ENCODE data around the gene TMEM238.

The TMEM238 gene

DNA sequence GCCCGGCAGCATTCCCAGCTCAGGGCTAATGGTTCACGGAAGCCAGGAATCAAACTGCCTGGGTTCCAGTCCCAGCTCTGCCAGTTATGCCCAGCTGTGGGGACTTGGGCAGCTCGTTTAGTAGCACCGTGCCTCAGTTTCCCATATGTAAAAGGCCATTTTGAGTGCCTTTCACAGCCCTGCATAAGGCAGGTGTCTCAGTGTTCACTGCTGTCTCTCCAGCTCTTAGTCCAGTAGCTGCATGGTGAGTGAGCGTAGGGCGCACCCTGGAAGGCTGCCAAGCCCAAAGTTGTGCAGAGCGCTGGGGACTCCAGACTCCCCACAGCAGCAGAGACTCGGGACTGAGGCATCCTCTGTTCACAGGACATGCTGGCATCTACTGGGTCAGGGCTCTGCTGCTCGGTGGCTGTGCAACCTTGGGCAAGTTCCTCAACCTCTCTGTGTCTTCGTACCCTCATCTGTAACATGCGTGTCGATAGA, 7.1 kb upstream of the TMEM238 start:
- Mint-ChIP-seq H3K27me3 (no peaks in the 10 kb centered on the region), H3K36me3 (peaks cover 36 to 57% of the 10 kb centered on the region in 2 donors), H3K4me1 (peaks cover 28 to 57% of the 10 kb centered on the region in 2 donors), H3K9me3 (no peaks in the 10 kb centered on the region), H3K27ac (no peak overlapping the region), H3K4me3 (no peak overlapping the region)
- no peak for DNase-seq
- ATAC-seq (replicated peaks): peak in 1 of 2 donors; percentile 8

DNA sequence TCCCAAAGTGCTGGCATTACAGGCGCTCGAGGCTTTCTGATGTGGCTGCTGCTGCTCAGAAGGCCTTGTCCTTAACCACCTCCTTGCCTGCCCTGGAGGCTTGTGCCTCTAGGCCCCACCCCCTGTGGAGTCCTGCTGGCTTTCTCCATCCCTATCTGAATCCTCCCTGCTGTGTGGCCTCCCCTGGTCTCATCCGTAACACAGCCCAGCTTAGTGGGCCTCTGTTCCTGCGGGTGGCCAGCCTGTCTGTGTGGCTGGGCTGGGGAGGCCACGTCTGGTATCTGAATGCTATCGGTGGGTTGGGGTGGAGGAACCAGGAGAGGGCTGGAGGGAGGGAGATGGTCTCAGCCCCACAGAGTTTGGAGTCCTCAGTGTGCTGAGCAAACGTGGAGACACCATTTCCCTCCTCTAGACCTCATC, 6.4 kb upstream of the TMEM238 start:
- no peak for ATAC-seq (replicated peaks)
- Mint-ChIP-seq H3K4me3 (no peak overlapping the region), H3K4me1 (peaks cover 33 to 57% of the 10 kb centered on the region in 2 donors), H3K9me3 (no peaks in the 10 kb centered on the region), H3K27ac (peak overlapping the region; percentile 87), H3K36me3 (peaks cover 43 to 64% of the 10 kb centered on the region in 2 donors), H3K27me3 (no peaks in the 10 kb centered on the region)
- DNase-seq: no peak

DNA sequence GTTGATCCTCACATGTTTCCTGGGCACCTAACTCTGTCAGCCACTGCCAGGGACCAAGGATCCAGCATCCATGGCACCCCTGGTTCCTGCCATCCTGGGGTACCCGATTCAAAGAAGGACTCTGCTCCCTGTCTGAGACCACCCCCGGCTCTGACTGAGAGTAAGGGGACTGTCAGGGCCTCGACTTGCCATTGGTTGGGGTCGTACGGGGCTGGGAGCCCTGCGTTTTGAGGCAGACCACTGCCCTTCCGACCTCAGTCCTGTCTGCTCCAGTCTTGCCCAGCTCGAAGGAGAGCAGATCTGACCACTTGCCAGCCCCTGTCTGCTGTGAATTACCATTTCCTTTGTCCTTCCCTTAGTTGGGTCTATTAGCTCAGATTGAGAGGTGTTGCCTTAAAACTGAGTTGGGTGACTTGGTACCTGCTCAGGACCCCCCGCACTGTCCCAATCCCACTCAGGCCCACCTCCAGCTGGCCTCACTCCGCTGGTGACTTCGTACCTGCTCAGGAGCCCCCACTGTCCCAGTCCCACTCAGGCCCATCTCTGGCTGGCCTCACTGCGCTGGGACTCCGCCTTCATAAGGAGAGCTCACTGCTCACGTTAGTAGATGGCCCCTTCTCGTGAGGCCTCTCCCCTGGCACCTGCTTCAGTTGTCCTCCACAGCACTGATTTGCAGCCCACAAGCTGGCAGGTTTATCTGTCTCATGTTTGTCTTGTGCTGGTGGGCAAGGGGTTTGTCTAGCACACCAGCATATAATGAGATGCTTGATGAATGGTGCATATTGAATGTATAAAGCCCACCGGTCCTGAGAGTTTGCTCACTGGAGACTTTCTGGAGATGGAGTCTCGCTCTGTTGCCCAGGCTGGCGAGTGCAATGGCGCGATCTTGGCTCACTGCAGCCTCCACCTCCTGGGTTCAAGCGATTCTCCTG, 5.6 kb upstream of the TMEM238 start:
- H3K27ac Mint-ChIP-seq: peak overlapping the region; percentile 87
- ATAC-seq (replicated peaks) (no peak), DNase-seq (no peak)
- no peaks in the 10 kb centered on the region for H3K9me3 Mint-ChIP-seq
- peaks cover 43 to 64% of the 10 kb centered on the region in 2 donors for H3K36me3 Mint-ChIP-seq
- peak overlapping the region; percentile 58 to 66 for H3K4me3 Mint-ChIP-seq
- H3K27me3 Mint-ChIP-seq: no peaks in the 10 kb centered on the region
- peaks cover 36 to 62% of the 10 kb centered on the region in 2 donors for H3K4me1 Mint-ChIP-seq

- Mint-ChIP-seq H3K36me3 (peaks cover 42 to 58% of the 10 kb centered on the region in 2 donors), H3K27me3 (no peaks in the 10 kb centered on the region), H3K4me1 (peaks cover 41 to 67% of the 10 kb centered on the region in 2 donors), H3K9me3 (no peaks in the 10 kb centered on the region), H3K4me3 (peak overlapping the region; percentile 95 to 98), H3K27ac (peak overlapping the region; percentile 99)
- DNase-seq (no peak), ATAC-seq (replicated peaks) (no peak)
These were observed 3.8 kb upstream of the TMEM238 start for GRCh38 chr19:55387736-55388497.

DNA sequence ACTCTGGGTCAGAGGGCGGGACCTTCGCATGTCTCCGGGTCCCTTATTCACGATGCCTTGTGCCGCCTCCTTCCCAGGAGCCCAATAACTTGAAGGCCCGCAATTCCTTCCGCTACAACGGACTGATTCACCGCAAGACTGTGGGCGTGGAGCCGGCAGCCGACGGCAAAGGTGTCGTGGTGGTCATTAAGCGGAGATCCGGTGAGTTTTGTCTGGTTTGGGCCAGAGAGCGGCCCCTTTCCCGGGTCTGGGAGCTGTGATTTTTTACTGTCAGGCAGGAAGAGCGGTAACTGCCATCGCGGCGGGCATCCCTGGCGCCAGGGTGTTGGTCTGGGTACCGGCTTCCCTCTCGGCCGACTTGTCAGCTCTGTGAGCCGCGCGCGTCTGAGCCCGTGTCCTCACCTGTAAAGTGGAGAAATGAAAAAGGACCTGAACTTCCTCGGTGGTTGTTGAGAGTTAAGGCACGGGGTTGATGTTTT, 2.4 kb upstream of the TMEM238 start:
- peak overlapping the region; percentile 95 to 98 for H3K4me3 Mint-ChIP-seq
- DNase-seq (no peak), ATAC-seq (replicated peaks) (no peak)
- peaks cover 49 to 73% of the 10 kb centered on the region in 2 donors for H3K4me1 Mint-ChIP-seq
- peaks cover 46 to 58% of the 10 kb centered on the region in 2 donors for H3K36me3 Mint-ChIP-seq
- peak overlapping the region; percentile 99 for H3K27ac Mint-ChIP-seq
- H3K27me3 Mint-ChIP-seq: no peaks in the 10 kb centered on the region
- no peaks in the 10 kb centered on the region for H3K9me3 Mint-ChIP-seq

- Mint-ChIP-seq H3K27ac (peak within 1 kb of the TSS; percentile 99), H3K4me1 (peaks cover 49 to 73% of the 10 kb centered on the region in 2 donors), H3K9me3 (no peaks in the 10 kb centered on the region), H3K27me3 (no peaks in the 10 kb centered on the region), H3K4me3 (peak within 1 kb of the TSS; percentile 95 to 98), H3K36me3 (peaks cover 46 to 60% of the 10 kb centered on the region in 2 donors)
- peak; percentile 99 for DNase-seq
- ATAC-seq (replicated peaks): peak; percentile 77 to 80
These were observed 1.8 kb upstream of the TMEM238 start, which contains the start of gene RPL28 for GRCh38 chr19:55385724-55386492. TSS of gene RPL28 (plus strand) at chr19:55385932. CDS start at chr19:55386358, 426 bp downstream.

DNA sequence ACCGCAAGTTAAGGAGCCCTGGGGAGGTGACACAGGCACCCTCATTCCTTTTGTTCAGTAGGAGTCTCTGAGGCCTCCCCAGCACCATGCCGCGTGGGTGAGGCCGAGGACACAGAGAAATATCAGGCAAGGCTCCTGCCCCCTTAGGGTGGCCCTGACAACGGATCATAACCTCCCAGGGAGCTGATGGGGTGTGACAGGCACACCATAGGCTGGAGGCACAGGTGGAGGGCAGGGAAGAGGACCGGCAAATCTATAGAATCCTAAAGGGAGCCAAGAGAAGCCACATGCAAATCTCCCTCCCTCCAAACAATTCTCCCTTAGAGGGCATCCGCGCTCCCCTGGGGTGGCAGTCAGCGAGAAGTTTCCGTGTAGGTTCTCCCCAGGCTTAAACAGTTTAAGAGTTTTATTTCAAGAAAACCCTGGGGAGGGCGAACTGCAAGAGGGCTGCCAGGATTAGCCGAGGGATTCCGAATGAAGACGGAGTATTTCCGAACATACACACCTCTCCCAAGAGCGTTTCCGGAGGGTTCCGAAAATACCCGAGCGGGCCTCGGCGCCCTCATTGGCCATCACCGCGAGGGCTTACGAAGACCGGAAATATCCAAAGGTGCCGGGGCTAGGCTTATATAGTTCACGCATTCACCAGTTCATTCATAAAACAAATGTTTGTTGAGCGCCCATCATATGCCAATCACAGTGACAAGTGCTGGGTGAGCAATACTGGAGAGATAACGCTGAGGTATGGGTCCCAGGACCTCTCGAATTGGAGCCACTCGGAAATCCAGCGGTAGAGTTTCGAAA, 1.0 kb upstream of the TMEM238 start:
- Mint-ChIP-seq H3K27me3 (no peaks in the 10 kb centered on the region), H3K4me1 (peaks cover 45 to 66% of the 10 kb centered on the region in 2 donors), H3K4me3 (peak overlapping the region; percentile 95 to 98), H3K36me3 (peaks cover 39 to 52% of the 10 kb centered on the region in 2 donors), H3K27ac (peak overlapping the region; percentile 99), H3K9me3 (no peaks in the 10 kb centered on the region)
- ATAC-seq (replicated peaks) (peak; percentile 78 to 80), DNase-seq (peak; percentile 94)

DNA sequence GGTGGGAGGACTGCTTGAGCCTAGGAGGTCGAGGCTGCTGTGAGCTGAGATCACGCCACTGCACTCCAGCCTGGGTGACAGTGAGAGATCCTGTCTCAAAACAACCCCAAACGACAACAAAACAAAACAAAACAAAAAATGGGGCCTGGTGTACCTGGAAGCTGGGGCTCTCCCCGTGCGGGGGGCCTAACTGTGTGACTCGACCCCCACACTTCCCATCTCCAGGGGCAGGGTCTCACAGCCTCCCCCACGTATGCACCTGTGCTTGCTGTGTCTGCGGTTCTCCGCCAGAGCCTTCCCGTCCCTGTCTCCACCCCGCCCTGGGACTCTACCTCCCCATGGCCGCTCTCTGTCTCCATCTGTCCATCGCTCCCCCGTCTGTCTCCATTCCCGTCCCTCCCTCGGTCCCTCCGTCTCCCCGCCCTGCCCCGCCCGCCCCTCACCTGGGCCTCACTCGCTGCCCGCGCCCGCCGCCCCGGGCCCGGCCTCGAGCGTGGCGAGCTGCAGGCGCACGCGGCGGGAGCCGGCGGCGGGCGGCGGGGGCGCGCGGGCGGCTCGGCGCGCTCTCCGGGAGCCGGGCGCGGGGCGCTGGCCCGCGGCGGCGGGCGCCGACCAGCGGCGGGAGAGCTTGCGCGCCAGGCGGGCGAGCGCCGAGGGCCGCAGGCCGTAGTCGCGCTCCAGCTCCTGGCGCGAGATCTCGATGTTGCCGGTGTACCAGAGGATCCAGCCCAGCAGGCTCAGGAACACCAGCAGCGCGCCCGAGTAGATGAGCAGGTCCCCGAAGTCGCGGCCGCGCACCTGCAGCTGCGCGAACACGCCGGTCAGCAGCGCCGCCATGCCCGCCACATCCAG, 587 bp downstream of the TMEM238 start:
- Mint-ChIP-seq H3K27me3 (no peaks in the 10 kb centered on the region), H3K27ac (peak overlapping the region; percentile 91), H3K4me1 (peaks cover 35 to 50% of the 10 kb centered on the region in 2 donors), H3K9me3 (no peaks in the 10 kb centered on the region), H3K4me3 (peak overlapping the region; percentile 92 to 98), H3K36me3 (peaks cover 28 to 42% of the 10 kb centered on the region in 2 donors)
- DNase-seq (no peak), ATAC-seq (replicated peaks) (peak; percentile 30 to 32)

GRCh38 chr19:55382522-55383054, 1.5 kb downstream of the TMEM238 start:
- DNase-seq (no peak), ATAC-seq (replicated peaks) (no peak)
- H3K9me3 Mint-ChIP-seq: no peaks in the 10 kb centered on the region
- peaks cover 22 to 36% of the 10 kb centered on the region in 2 donors for H3K36me3 Mint-ChIP-seq
- H3K4me1 Mint-ChIP-seq: peaks cover 28 to 40% of the 10 kb centered on the region in 2 donors
- H3K4me3 Mint-ChIP-seq: peak overlapping the region; percentile 91 to 92
- H3K27me3 Mint-ChIP-seq: peaks cover 0 to 6% of the 10 kb centered on the region in 2 donors
- no peak overlapping the region for H3K27ac Mint-ChIP-seq

DNA sequence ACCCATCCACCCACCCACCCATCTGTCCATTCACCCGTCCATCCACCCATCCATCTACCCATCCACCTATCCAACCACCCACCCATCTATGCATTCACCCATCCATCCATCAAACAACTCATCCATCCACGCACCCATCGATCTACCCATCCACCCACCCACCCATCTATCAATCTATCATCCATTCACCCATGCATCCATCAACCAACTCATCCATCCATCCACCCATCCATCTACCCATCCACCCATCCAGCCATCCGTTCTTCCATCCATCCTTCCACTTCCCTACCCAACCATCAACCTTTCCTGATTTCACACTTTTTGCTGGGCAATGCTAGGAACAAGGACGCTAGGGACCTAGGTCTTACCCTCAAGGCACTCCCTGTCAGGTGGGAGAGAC, 2.1 kb downstream of the TMEM238 start:
- no peaks in the 10 kb centered on the region for H3K9me3 Mint-ChIP-seq
- no peak for DNase-seq
- H3K4me3 Mint-ChIP-seq: peak overlapping the region; percentile 59 to 92
- ATAC-seq (replicated peaks): no peak
- no peak overlapping the region for H3K27ac Mint-ChIP-seq
- H3K36me3 Mint-ChIP-seq: peaks cover 18 to 30% of the 10 kb centered on the region in 2 donors
- peaks cover 25 to 35% of the 10 kb centered on the region in 2 donors for H3K4me1 Mint-ChIP-seq
- peaks cover 0 to 8% of the 10 kb centered on the region in 2 donors for H3K27me3 Mint-ChIP-seq

GRCh38 chr19:55379174-55379573, 4.9 kb downstream of the TMEM238 start:
- no peak overlapping the region for H3K4me3 Mint-ChIP-seq
- H3K27me3 Mint-ChIP-seq: peaks cover 17 to 28% of the 10 kb centered on the region in 2 donors
- H3K9me3 Mint-ChIP-seq: no peaks in the 10 kb centered on the region
- DNase-seq: no peak
- peaks cover 5 to 16% of the 10 kb centered on the region in 2 donors for H3K36me3 Mint-ChIP-seq
- H3K4me1 Mint-ChIP-seq: peaks cover 12 to 28% of the 10 kb centered on the region in 2 donors
- ATAC-seq (replicated peaks): no peak
- no peak overlapping the region for H3K27ac Mint-ChIP-seq
